ENCODE results near the gene GMPR2.

The GMPR2 gene

GRCh38 chr14:24255438-24255837 is 22.7 kb downstream of the GMPR2 start:
- no peak for DNase-seq

GRCh38 chr14:24255931-24256711 is 23.4 kb downstream of the GMPR2 start:
- no peak for DNase-seq

GRCh38 chr14:24256960-24257359 is 24.2 kb downstream of the GMPR2 start:
- DNase-seq, result no peak

GRCh38 chr14:24258119-24258518 is 25.4 kb downstream of the GMPR2 start:
- DNase-seq, result no peak

- no peak for DNase-seq
These were observed 26.0 kb downstream of the GMPR2 start for GRCh38 chr14:24258548-24259265.

GRCh38 chr14:24259282-24260025 is 26.7 kb downstream of the GMPR2 start:
- DNase-seq, result no peak

- DNase-seq, result no peak
These were observed 27.5 kb downstream of the GMPR2 start for GRCh38 chr14:24260026-24260779.

GRCh38 chr14:24260780-24261157 is 28.0 kb downstream of the GMPR2 start:
- no peak for DNase-seq

- no peak for DNase-seq
These were observed 28.7 kb downstream of the GMPR2 start for GRCh38 chr14:24261256-24261968.

- DNase-seq, result no peak
These were observed 29.2 kb downstream of the GMPR2 start for GRCh38 chr14:24261969-24262327.

- DNase-seq, result no peak
These were observed 30.3 kb downstream of the GMPR2 start, which contains the start of gene TGM1 for GRCh38 chr14:24262821-24263733. Gene TGM1 (minus strand): TSS chr14:24263177. CDS start chr14:24262352, 825 bp downstream.

- DNase-seq, result no peak
These were observed 31.1 kb downstream of the GMPR2 start for GRCh38 chr14:24263848-24264247.

- DNase-seq, result no peak
These were observed 31.6 kb downstream of the GMPR2 start for GRCh38 chr14:24264298-24264697.

GRCh38 chr14:24266344-24267244 is 33.9 kb downstream of the GMPR2 start:
- no peak for DNase-seq

GRCh38 chr14:24267516-24267915 is 34.8 kb downstream of the GMPR2 start:
- no peak for DNase-seq

- no peak for DNase-seq
These were observed 35.5 kb downstream of the GMPR2 start for GRCh38 chr14:24268225-24268624.

- no peak for DNase-seq
These were observed 36.6 kb downstream of the GMPR2 start for GRCh38 chr14:24269368-24269767.

GRCh38 chr14:24269910-24270536 is 37.3 kb downstream of the GMPR2 start:
- no peak for DNase-seq

- no peak for DNase-seq
These were observed 37.9 kb downstream of the GMPR2 start for GRCh38 chr14:24270537-24271133.
